ENCODE measurements around the gene JDP2. TPM values are rescaled to one million over a fixed set of nuclear protein-coding genes. Genes with fewer than 3 reads are reported as not detected.
A peak's percentile ranks its signal among the peaks of the same experiment; 100 is the strongest.

The JDP2 gene
- total RNA-seq, 1 experiment from 2014 or later = 45.3 TPM

GRCh38 chr14:75401361-75401760 is 26.5 kb upstream of the JDP2 start:
- DNase-seq (ENCODE audit: unreplicated experiment) = no peak

GRCh38 chr14:75402867-75403413 is 24.9 kb upstream of the JDP2 start:
- DNase-seq (ENCODE audit: unreplicated experiment) = no peak
- Mint-ChIP-seq H3K27me3 (ENCODE audit: insufficient read depth, unreplicated experiment) (no peaks in the 10 kb centered on the region), H3K4me3 (ENCODE audit: unreplicated experiment) (no peak overlapping the region), H3K36me3 (ENCODE audit: insufficient read depth, unreplicated experiment) (no peaks in the 10 kb centered on the region), H3K4me1 (ENCODE audit: insufficient read depth, unreplicated experiment) (peaks cover 25% of the 10 kb centered on the region), H3K27ac (ENCODE audit: low read depth, unreplicated experiment) (no peak overlapping the region), H3K9me3 (ENCODE audit: unreplicated experiment) (no peaks in the 10 kb centered on the region)
- no peak for TF ChIP-seq CTCF (IDR thresholded peaks at IDR 0.05; ENCODE audit: unreplicated experiment)
- POLR2A ChIA-PET = interaction anchor here (1.8 kb wide), 1 partner anchor 15 kb away, joined by 8 read pairs; no protein-coding TSS in a partner anchor
- intact Hi-C loops (cut with micrococcal nuclease) = no loop called here
- BruUV-seq (replicated peaks) = no TSS peak
- CTCF ChIA-PET = no interaction called here

More at GRCh38 chr14:75401361-75401760, 26.5 kb upstream of the JDP2 start:
- Mint-ChIP-seq H3K9me3 (ENCODE audit: unreplicated experiment) (no peaks in the 10 kb centered on the region), H3K4me1 (ENCODE audit: insufficient read depth, unreplicated experiment) (peaks cover 25% of the 10 kb centered on the region), H3K27ac (ENCODE audit: low read depth, unreplicated experiment) (peak overlapping the region; percentile 90), H3K4me3 (ENCODE audit: unreplicated experiment) (no peak overlapping the region), H3K36me3 (ENCODE audit: insufficient read depth, unreplicated experiment) (no peaks in the 10 kb centered on the region), H3K27me3 (ENCODE audit: insufficient read depth, unreplicated experiment) (no peaks in the 10 kb centered on the region)
- no TSS peak for BruUV-seq (replicated peaks)
- ChIA-PET CTCF (interaction anchor here (1.5 kb wide), 1 partner anchor 96 kb away, joined by 5 read pairs; no protein-coding TSS in a partner anchor), POLR2A (interaction anchor here (0.9 to 2.1 kb wide), 4 partner anchors 12 to 160 kb away, joined by 3 to 22 read pairs (median 5); no protein-coding TSS in a partner anchor)
- intact Hi-C loops (cut with micrococcal nuclease) = no loop called here
- no peak for TF ChIP-seq CTCF (IDR thresholded peaks at IDR 0.05; ENCODE audit: unreplicated experiment)

- Mint-ChIP-seq H3K4me3 (ENCODE audit: unreplicated experiment) (no peak overlapping the region), H3K4me1 (ENCODE audit: insufficient read depth, unreplicated experiment) (peaks cover 17% of the 10 kb centered on the region), H3K36me3 (ENCODE audit: insufficient read depth, unreplicated experiment) (no peaks in the 10 kb centered on the region), H3K27ac (ENCODE audit: low read depth, unreplicated experiment) (no peak overlapping the region), H3K27me3 (ENCODE audit: insufficient read depth, unreplicated experiment) (no peaks in the 10 kb centered on the region), H3K9me3 (ENCODE audit: unreplicated experiment) (no peaks in the 10 kb centered on the region)
- CTCF ChIA-PET = no interaction called here
- intact Hi-C loops (cut with micrococcal nuclease) = no loop called here
- POLR2A ChIA-PET = interaction anchor here (0.6 kb wide), 1 partner anchor 296 kb away, joined by 3 read pairs; no protein-coding TSS in a partner anchor
- TF ChIP-seq CTCF (IDR thresholded peaks at IDR 0.05; ENCODE audit: unreplicated experiment) = no peak
- no peak for DNase-seq (ENCODE audit: unreplicated experiment)
- BruUV-seq (replicated peaks) = no TSS peak
Measured at GRCh38 chr14:75404847-75405246, 23.0 kb upstream of the JDP2 start.

GRCh38 chr14:75406102-75406501 is 21.7 kb upstream of the JDP2 start:
- no peak for DNase-seq (ENCODE audit: unreplicated experiment)
- Mint-ChIP-seq H3K27ac (ENCODE audit: low read depth, unreplicated experiment) (no peak overlapping the region), H3K4me1 (ENCODE audit: insufficient read depth, unreplicated experiment) (peaks cover 7% of the 10 kb centered on the region), H3K9me3 (ENCODE audit: unreplicated experiment) (no peaks in the 10 kb centered on the region), H3K4me3 (ENCODE audit: unreplicated experiment) (no peak overlapping the region), H3K27me3 (ENCODE audit: insufficient read depth, unreplicated experiment) (no peaks in the 10 kb centered on the region), H3K36me3 (ENCODE audit: insufficient read depth, unreplicated experiment) (no peaks in the 10 kb centered on the region)
- CTCF ChIA-PET = interaction anchor here (0.5 to 1.4 kb wide), 2 partner anchors 10 to 133 kb away, joined by 3 to 6 read pairs; no protein-coding TSS in a partner anchor
- POLR2A ChIA-PET = interaction anchor here (1.5 kb wide), 1 partner anchor 12 kb away, joined by 7 read pairs; no protein-coding TSS in a partner anchor
- intact Hi-C loops (cut with micrococcal nuclease) = no loop called here
- BruUV-seq (replicated peaks) = no TSS peak
- no peak for TF ChIP-seq CTCF (IDR thresholded peaks at IDR 0.05; ENCODE audit: unreplicated experiment)
